Mesangial cell (primary cell): ENCODE results near the gene ARHGAP1. TPM values are rescaled to one million over a fixed set of nuclear protein-coding genes. Genes with fewer than 3 reads are reported as not detected.

Experiments
- total RNA-seq: library from RNA; depleted of rRNA; stranded (reverse); fragments of >200 nt; gene quantifications from 2 replicates; pipeline ENCODE4 v1.2.3, GENCODE V29; 2015

Gene ARHGAP1
- 70.7 and 109 TPM in 2 replicates for total RNA-seq

DNA sequence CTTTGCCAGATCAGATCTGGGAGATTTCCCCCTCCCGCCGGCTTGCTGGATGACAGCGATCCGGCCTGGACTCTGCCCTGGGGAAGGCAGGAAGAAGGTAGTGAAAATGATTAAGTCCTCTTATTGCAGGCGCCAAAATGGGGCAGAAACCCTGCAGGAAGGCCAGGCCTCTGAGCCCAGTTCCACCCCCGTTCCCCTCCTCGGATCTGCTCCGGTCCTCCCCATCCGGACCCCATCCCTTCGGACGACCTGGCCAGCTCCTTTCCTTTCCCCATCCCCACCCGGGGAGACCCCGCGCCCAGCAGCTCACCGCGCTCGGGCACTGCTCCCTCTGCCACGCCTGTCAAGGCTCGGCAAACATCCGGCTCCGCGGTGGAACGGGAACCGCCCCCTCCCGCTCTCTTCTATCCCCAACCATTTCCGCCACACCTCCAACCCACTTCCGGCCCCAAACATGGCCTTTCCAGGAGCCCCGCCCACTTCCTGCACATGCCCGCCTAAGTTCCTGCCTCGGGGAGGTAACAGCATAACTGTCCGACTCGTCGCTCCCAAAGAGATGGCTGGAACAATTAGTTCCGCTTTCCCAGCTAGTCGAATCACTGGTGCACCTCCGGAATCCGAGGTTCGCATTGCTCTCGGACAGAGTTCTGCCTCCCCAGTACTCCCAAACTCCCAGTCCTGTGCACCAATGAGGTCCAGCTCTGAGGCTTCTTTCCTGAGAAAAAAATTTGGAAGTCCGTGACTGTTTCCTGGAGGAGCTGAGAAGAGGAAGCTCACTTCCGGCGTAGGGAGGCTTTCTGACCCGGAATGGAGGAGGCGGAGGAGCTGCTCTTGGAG, at the start of gene ARHGAP1, which contains the start of gene ZNF408:
Gene ARHGAP1 (minus strand): TSS at position 379 of the 837 bp plus-strand sequence. CDS start 4,512 bp downstream, outside the sequence.
Gene ZNF408 (plus strand): TSS at position 791 of the 837 bp plus-strand sequence. CDS start 17 bp downstream, at position 808.

DNA sequence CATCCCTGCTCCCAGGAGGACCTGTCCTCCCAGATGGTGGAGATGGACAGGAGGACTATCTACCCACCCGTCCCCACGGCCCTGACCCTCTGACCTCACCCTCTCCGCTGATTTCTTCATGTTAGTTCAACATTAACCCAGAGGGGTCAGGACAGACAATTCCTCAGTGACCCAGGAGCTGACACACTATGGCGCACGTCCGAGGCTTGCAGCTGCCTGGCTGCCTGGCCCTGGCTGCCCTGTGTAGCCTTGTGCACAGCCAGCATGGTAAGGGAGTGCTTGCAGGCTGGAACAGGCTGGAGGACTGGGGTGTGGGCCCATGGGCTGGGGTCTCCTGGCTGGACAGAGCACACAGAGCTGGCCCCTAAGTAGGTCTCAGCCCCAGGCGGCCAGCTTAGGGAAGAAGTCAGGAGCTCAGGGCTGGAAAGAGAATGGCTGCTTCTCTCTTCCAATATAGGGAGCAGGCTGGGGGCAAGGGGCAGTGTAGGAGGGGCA, 18.7 kb upstream of the ARHGAP1 start, which contains the start of gene F2:
Gene F2 (plus strand): TSS at position 166 of the 495 bp plus-strand sequence. CDS start 23 bp downstream, at position 189.

Other genes starting within 250 kb of the ARHGAP1 start
- 17.3 and 32.2 TPM in 2 replicates for gene AMBRA1, start 106.6 kb downstream of the ARHGAP1 start, total RNA-seq
- gene HARBI1, start 83.4 kb downstream of the ARHGAP1 start, total RNA-seq: 2.9 and 3.1 TPM in 2 replicates
- 55.4 and 83.0 TPM in 2 replicates for gene ATG13, start 83.1 kb downstream of the ARHGAP1 start, total RNA-seq
- 9.0 and 14.5 TPM in 2 replicates for gene ZNF408, start 412 bp upstream of the ARHGAP1 start, total RNA-seq
- 0.13 TPM in 1 of 2 replicates, not detected in the other for gene F2, start 18.6 kb upstream of the ARHGAP1 start, total RNA-seq
- gene CKAP5, start 145.7 kb upstream of the ARHGAP1 start, total RNA-seq: 26.6 and 78.7 TPM in 2 replicates
- 7.3 and 13.9 TPM in 2 replicates for gene LRP4, start 217.9 kb upstream of the ARHGAP1 start, total RNA-seq
- 29.7 and 56.7 TPM in 2 replicates for gene CSTPP1, start 236.1 kb upstream of the ARHGAP1 start, total RNA-seq